DND-41 (cell line): ENCODE results near the gene FMN1.

Experiments
- CTCF ChIP-seq: IDR thresholded peaks from 2 replicates; pipeline ENCODE4 v1.5.1; 2012; ENCODE audit warnings: borderline replicate concordance, low read length, moderate library complexity, mild to moderate bottlenecking; ENCODE audit not compliant: poor library complexity, severe bottlenecking; ENCODE audit errors: extremely low read depth
- EZH2 ChIP-seq: IDR thresholded peaks from 3 replicates; pipeline ENCODE4 v1.6.1; 2012; ENCODE audit warnings: borderline replicate concordance, low read depth, mild to moderate bottlenecking, moderate library complexity, low read length, inconsistent platforms; ENCODE audit not compliant: severe bottlenecking

GRCh38 chr15:32794973-32795372 lies 399.5 kb downstream of the FMN1 start:
- TF ChIP-seq CTCF (no peak), EZH2 (no peak)
